Measurements from ENCODE around the gene DNAH14. TPM values are rescaled to one million over a fixed set of nuclear protein-coding genes. Genes with fewer than 3 reads are reported as not detected.
"Not testable (repeated sequence)": the region's sequence is repeated elsewhere in the genome, so short reads cannot be mapped to it uniquely, and the experiment has no call there.

The DNAH14 gene
- total and polyA plus RNA-seq, 2 donors from 2014 or later: 6.6 to 25.1 TPM

GRCh38 chr1:225021037-225021436 lies 91.6 kb downstream of the DNAH14 start:
- no peaks in the 10 kb centered on the region for H3K4me1 ChIP-seq (ENCODE audit: control insufficient read depth in 2 of 3, insufficient read depth in 2 of 3, low read depth in 1 of 3, low read length in 3 of 3)
- no peak overlapping the region for H3K4me3 ChIP-seq (ENCODE audit: low read length in 3 of 3)
- no peaks in the 10 kb centered on the region for H3K9me3 ChIP-seq (ENCODE audit: control insufficient read depth in 2 of 3, insufficient read depth in 1 of 3, low read length in 3 of 3)
- FAIRE-seq (no peak), DNase-seq (no peak)
- TF ChIP-seq CTCF (IDR thresholded peaks at IDR 0.05; ENCODE audit: borderline replicate concordance, extremely low read depth, insufficient read depth): no peak
- no peak overlapping the region for H3K9ac ChIP-seq (ENCODE audit: low read length in 3 of 3)
- H3K27ac ChIP-seq (ENCODE audit: low read depth in 2 of 2, low read length in 2 of 2): no peak overlapping the region
- H3K36me3 ChIP-seq (ENCODE audit: control insufficient read depth in 2 of 3, insufficient read depth in 3 of 3, low read length in 3 of 3): no peaks in the 10 kb centered on the region
- no peaks in the 10 kb centered on the region for H3K27me3 ChIP-seq (ENCODE audit: control insufficient read depth, insufficient read depth, low read length)
- intact Hi-C loops (cut with DNase I): no loop called here

DNA sequence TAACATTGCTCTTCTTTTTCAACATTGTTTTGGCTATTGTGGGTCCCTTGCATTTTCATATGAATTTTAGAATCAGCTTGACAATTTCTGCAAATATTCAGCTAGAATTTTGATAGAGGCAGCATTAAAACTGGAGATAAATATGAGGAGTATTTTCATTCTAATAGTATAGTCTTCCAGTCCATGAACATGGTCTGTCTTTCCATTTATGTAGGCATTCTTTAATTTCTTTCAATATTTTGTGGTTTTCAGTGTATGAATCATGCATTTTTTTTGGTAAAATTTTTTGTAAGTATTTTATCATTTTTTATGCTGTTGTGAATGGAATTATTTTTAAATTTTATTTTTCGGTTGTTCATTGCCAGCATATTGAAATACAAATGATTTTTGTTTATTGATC lies 97.2 kb downstream of the DNAH14 start:
- Histone ChIP-seq H3K27me3 (ENCODE audit: control insufficient read depth, insufficient read depth, low read length) (no peaks in the 10 kb centered on the region), H3K4me3 (ENCODE audit: low read length in 3 of 3) (no peak overlapping the region), H3K9ac (ENCODE audit: low read length in 3 of 3) (no peak overlapping the region), H3K4me1 (ENCODE audit: control insufficient read depth in 2 of 3, insufficient read depth in 2 of 3, low read depth in 1 of 3, low read length in 3 of 3) (no peaks in the 10 kb centered on the region), H3K9me3 (ENCODE audit: control insufficient read depth in 2 of 3, insufficient read depth in 1 of 3, low read length in 3 of 3) (peaks cover 0 to 6% (median 0%) of the 10 kb centered on the region in 3 donors), H3K36me3 (ENCODE audit: control insufficient read depth in 2 of 3, insufficient read depth in 3 of 3, low read length in 3 of 3) (no peaks in the 10 kb centered on the region), H3K27ac (ENCODE audit: low read depth in 2 of 2, low read length in 2 of 2) (no peak overlapping the region)
- TF ChIP-seq CTCF (IDR thresholded peaks at IDR 0.05; ENCODE audit: borderline replicate concordance, extremely low read depth, insufficient read depth): no peak
- DNase-seq (no peak), FAIRE-seq (peak; percentile 85)
- intact Hi-C loops (cut with DNase I): no loop called here

DNA sequence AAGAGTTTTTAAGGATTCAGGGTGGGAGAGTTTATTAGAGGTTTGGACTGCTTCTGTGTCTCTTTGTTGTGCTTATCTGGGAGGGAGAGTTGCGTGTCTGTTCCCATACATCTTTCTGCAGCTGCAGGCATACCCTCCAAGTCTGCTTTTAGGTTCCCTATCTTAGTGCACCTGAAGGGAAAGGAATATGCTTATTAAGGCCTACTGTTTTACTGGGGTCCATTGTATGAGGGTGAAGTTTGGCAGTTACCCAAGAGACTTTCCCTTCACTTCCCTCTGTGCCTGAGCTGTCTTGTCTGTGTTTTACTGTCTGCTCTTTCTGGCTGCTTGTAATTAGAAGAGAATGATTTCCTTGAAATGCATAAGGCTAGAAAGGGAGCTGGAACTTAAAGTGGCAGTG lies 107.0 kb downstream of the DNAH14 start:
- H3K9ac ChIP-seq (ENCODE audit: low read length in 3 of 3); H3K4me3 ChIP-seq (ENCODE audit: low read length in 3 of 3); DNase-seq; H3K27me3 ChIP-seq (ENCODE audit: control insufficient read depth, insufficient read depth, low read length); H3K4me1 ChIP-seq (ENCODE audit: control insufficient read depth in 2 of 3, insufficient read depth in 2 of 3, low read depth in 1 of 3, low read length in 3 of 3); intact Hi-C loops (cut with DNase I); H3K36me3 ChIP-seq (ENCODE audit: control insufficient read depth in 2 of 3, insufficient read depth in 3 of 3, low read length in 3 of 3); H3K27ac ChIP-seq (ENCODE audit: low read depth in 2 of 2, low read length in 2 of 2); FAIRE-seq; H3K9me3 ChIP-seq (ENCODE audit: control insufficient read depth in 2 of 3, insufficient read depth in 1 of 3, low read length in 3 of 3): not testable (repeated sequence)

DNA sequence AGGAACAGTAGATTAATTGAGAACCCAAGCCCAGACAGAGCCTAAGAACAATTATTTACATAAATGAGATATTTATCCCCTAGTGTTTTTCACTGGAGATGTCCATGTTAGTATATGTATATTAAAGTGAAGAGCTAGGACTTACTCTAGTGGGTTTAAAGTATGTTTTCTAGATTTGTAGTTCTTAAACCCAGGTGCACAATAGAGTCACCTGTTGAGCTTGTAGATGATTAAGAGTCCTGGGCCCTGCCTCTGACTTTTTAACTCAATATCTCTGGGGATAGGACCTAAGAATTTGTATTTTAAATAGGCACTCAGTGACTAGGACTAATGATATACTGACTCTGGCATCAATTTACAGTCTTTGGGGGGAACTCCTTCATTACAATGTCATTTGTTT lies 112.8 kb downstream of the DNAH14 start:
- intact Hi-C loops (cut with DNase I): no loop called here
- DNase-seq: no peak
- no peaks in the 10 kb centered on the region for H3K9me3 ChIP-seq (ENCODE audit: control insufficient read depth in 2 of 3, insufficient read depth in 1 of 3, low read length in 3 of 3)
- no peaks in the 10 kb centered on the region for H3K36me3 ChIP-seq (ENCODE audit: control insufficient read depth in 2 of 3, insufficient read depth in 3 of 3, low read length in 3 of 3)
- FAIRE-seq: no peak
- H3K4me1 ChIP-seq (ENCODE audit: control insufficient read depth in 2 of 3, insufficient read depth in 2 of 3, low read depth in 1 of 3, low read length in 3 of 3): no peaks in the 10 kb centered on the region
- no peak overlapping the region for H3K4me3 ChIP-seq (ENCODE audit: low read length in 3 of 3)
- H3K9ac ChIP-seq (ENCODE audit: low read length in 3 of 3): no peak overlapping the region
- no peaks in the 10 kb centered on the region for H3K27me3 ChIP-seq (ENCODE audit: control insufficient read depth, insufficient read depth, low read length)
- TF ChIP-seq CTCF (IDR thresholded peaks at IDR 0.05; ENCODE audit: borderline replicate concordance, extremely low read depth, insufficient read depth): no peak
- H3K27ac ChIP-seq (ENCODE audit: low read depth in 2 of 2, low read length in 2 of 2): no peak overlapping the region
